GM18517 (cell line): ENCODE results near the gene SLC41A2.

ENCODE experiments used
- ATAC-seq: cut with Tn5 transposase; IDR thresholded peaks from one replicate; pipeline ENCODE4 v1.9.1; 2021; ENCODE audit warnings: mild to moderate bottlenecking, moderate library complexity; ENCODE audit not compliant: unreplicated experiment

Gene SLC41A2

GRCh38 chr12:104933128-104933527 lies 25.0 kb downstream of the SLC41A2 start:
- ATAC-seq: no peak

- ATAC-seq: peak; percentile 86
Observed at GRCh38 chr12:104930388-104931326, 27.4 kb downstream of the SLC41A2 start.

- peak; percentile 4 for ATAC-seq
Observed at GRCh38 chr12:104929977-104930376, 28.1 kb downstream of the SLC41A2 start.

- no peak for ATAC-seq
Observed at GRCh38 chr12:104929368-104929767, 28.7 kb downstream of the SLC41A2 start.

- ATAC-seq: no peak
Observed at GRCh38 chr12:104928036-104928745, 29.9 kb downstream of the SLC41A2 start.

- no peak for ATAC-seq
Observed at GRCh38 chr12:104925501-104925900, 32.6 kb downstream of the SLC41A2 start.

- no peak for ATAC-seq
Observed at GRCh38 chr12:104921340-104921739, 36.8 kb downstream of the SLC41A2 start.

- no peak for ATAC-seq
Observed at GRCh38 chr12:104911942-104912341, 46.1 kb downstream of the SLC41A2 start.

GRCh38 chr12:104910196-104910840 lies 47.8 kb downstream of the SLC41A2 start:
- ATAC-seq: no peak

GRCh38 chr12:104909761-104910160 lies 48.3 kb downstream of the SLC41A2 start:
- ATAC-seq: no peak
